ENCODE results near the gene SYT7. TPM values are rescaled to one million over a fixed set of nuclear protein-coding genes. Genes with fewer than 3 reads are reported as not detected.

SYT7 gene
- total RNA-seq, 4 donors from 2014 or later, result 1.6 to 2.9 (median 1.9) TPM

- Histone ChIP-seq H3K4me3 (no peak overlapping the region), H3K9me3 (no peaks in the 10 kb centered on the region), H3K27me3 (peaks cover 0 to 16% (median 0%) of the 10 kb centered on the region in 4 donors), H3K27ac (no peak overlapping the region), H3K36me3 (no peaks in the 10 kb centered on the region), H3K4me1 (peaks cover 0 to 4% (median 0%) of the 10 kb centered on the region in 3 donors)
- 50 to 71% methylated on average over 5 to 7 of the region's 26 CpGs for WGBS, 2 donors
- TF ChIP-seq, protein P1, sequence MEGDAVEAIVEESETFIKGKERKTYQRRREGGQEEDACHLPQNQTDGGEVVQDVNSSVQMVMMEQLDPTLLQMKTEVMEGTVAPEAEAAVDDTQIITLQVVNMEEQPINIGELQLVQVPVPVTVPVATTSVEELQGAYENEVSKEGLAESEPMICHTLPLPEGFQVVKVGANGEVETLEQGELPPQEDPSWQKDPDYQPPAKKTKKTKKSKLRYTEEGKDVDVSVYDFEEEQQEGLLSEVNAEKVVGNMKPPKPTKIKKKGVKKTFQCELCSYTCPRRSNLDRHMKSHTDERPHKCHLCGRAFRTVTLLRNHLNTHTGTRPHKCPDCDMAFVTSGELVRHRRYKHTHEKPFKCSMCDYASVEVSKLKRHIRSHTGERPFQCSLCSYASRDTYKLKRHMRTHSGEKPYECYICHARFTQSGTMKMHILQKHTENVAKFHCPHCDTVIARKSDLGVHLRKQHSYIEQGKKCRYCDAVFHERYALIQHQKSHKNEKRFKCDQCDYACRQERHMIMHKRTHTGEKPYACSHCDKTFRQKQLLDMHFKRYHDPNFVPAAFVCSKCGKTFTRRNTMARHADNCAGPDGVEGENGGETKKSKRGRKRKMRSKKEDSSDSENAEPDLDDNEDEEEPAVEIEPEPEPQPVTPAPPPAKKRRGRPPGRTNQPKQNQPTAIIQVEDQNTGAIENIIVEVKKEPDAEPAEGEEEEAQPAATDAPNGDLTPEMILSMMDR (IDR thresholded peaks at IDR 0.05), result no peak
- no peak for TF ChIP-seq POLR2A (IDR thresholded peaks at IDR 0.05)
- intact Hi-C loops (cut with DNase I), result no loop called here
- DNase-seq, result no peak
Observed at GRCh38 chr11:61495801-61496601, 84.9 kb downstream of the SYT7 start.

DNA sequence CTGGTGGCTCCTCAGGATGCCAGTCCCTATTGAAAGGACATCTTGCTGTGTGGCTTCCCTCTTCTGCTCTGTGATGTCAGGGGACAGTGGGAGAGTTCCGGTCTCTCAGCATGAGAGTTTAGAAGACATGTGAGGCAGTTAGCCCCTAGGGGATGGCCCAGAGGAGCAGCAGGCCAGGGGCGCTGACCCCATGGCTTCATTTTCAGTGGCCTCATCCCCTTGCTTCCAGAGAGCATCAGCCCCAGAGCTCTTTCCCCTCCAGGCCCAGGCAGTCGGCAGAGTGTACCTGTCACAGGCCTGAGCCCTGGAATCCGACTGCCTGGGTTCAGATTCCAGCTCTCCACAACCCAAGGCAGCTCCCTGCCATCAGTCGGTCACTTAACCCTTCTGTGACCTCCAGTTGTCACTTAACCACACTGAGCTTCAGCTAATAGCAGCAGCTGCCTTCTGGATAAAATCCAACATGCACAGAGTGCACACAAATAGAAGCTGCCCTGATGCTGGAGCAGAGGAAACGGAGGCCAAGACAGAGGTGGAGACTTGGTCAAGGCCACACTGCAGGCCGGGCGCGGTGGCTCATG is 86.4 kb downstream of the SYT7 start:
- Histone ChIP-seq H3K36me3 (no peaks in the 10 kb centered on the region), H3K27me3 (peaks cover 0 to 16% (median 0%) of the 10 kb centered on the region in 4 donors), H3K4me1 (peaks cover 7 to 18% (median 10%) of the 10 kb centered on the region in 3 donors), H3K9me3 (no peaks in the 10 kb centered on the region), H3K27ac (no peak overlapping the region), H3K4me3 (no peak overlapping the region)
- no peak for DNase-seq
- 52 to 61% methylated on average over 4 to 7 of the region's 9 CpGs for WGBS, 2 donors
- intact Hi-C loops (cut with DNase I), result no loop called here
- TF ChIP-seq POLR2A (IDR thresholded peaks at IDR 0.05), result no peak
- TF ChIP-seq, protein P1 (IDR thresholded peaks at IDR 0.05), result no peak

DNA sequence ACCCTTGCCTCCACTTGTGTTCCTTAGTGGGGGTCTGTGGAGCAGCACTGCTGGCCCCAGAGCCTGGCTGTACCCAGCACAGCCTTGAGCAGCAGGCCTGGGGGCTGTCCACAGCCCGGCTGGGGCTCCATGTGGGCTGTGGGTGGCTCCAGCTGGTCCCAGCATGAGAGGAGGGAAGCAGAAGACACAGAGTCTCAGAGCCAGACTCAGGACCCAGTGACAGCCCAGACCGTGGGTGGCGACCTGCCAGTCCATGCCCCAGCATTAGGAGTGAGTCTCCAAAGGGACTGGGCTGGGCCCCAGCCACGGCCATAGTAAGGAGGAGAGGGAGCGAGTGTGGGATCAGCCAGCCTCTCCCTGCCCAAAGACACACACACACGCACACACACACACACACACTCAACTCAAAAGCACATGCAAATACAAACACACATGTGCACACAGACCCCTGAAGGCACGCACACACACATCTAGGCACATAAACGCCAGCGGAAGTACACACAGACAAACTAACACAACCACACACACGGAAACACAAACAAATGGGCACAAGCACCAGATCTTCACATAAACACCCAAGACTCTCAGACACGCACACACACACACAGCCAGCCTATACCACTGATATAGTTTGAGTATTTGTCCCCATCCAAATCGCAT is 89.0 kb downstream of the SYT7 start:
- intact Hi-C loops (cut with DNase I), result no loop called here
- WGBS, 2 donors, result 90 to 93% methylated on average over 6 to 8 of the region's 12 CpGs
- no peak overlapping the region for H3K4me3 ChIP-seq
- H3K27me3 ChIP-seq, result peaks cover 0 to 11% (median 0%) of the 10 kb centered on the region in 4 donors
- peaks cover 13 to 34% (median 16%) of the 10 kb centered on the region in 3 donors for H3K4me1 ChIP-seq
- no peaks in the 10 kb centered on the region for H3K36me3 ChIP-seq
- no peak for TF ChIP-seq POLR2A (IDR thresholded peaks at IDR 0.05)
- TF ChIP-seq, protein P1 (IDR thresholded peaks at IDR 0.05), result no peak
- DNase-seq, result no peak
- H3K27ac ChIP-seq, result no peak overlapping the region
- H3K9me3 ChIP-seq, result no peaks in the 10 kb centered on the region

GRCh38 chr11:61489833-61490721 is 90.8 kb downstream of the SYT7 start:
- no peak for DNase-seq
- H3K4me1 ChIP-seq, result peaks cover 13 to 30% (median 16%) of the 10 kb centered on the region in 3 donors
- H3K36me3 ChIP-seq, result no peaks in the 10 kb centered on the region
- H3K4me3 ChIP-seq, result no peak overlapping the region
- intact Hi-C loops (cut with DNase I), result no loop called here
- WGBS, 2 donors, result 47 to 64% methylated on average over 5 to 6 of the region's 13 CpGs
- no peak for TF ChIP-seq POLR2A (IDR thresholded peaks at IDR 0.05)
- TF ChIP-seq, protein P1 (IDR thresholded peaks at IDR 0.05), result no peak
- H3K27ac ChIP-seq, result peak overlapping the region in 3 of 4 donors; percentile 8 to 65 (median 29)
- H3K27me3 ChIP-seq, result peaks cover 0 to under 1% (median 0%) of the 10 kb centered on the region in 4 donors
- H3K9me3 ChIP-seq, result no peaks in the 10 kb centered on the region
